ENCODE measurements around the gene RAET1E. TPM values are rescaled to one million over a fixed set of nuclear protein-coding genes. Genes with fewer than 3 reads are reported as not detected.
"Not testable (repeated sequence)": the region's sequence is repeated elsewhere in the genome, so short reads cannot be mapped to it uniquely, and the experiment has no call there.

RAET1E gene
- total RNA-seq, 2 donors from 2014 or later = 0.21 TPM; not detected in 1

- Histone ChIP-seq H3K27ac (no peak overlapping the region), H3K4me1 (no peaks in the 10 kb centered on the region), H3K9ac (ENCODE audit: low read depth in 2 of 2, low read length in 2 of 2) (no peak overlapping the region), H3K27me3 (no peaks in the 10 kb centered on the region), H3K9me3 (no peaks in the 10 kb centered on the region), H3K36me3 (no peaks in the 10 kb centered on the region), H3K4me3 (no peak overlapping the region)
- no peak for TF ChIP-seq CTCF (IDR thresholded peaks at IDR 0.05)
- intact Hi-C loops (cut with DNase I) = no loop called here
- no peak for DNase-seq
Observed at GRCh38 chr6:149909701-149910470, 12.0 kb upstream of the RAET1E start.

DNA sequence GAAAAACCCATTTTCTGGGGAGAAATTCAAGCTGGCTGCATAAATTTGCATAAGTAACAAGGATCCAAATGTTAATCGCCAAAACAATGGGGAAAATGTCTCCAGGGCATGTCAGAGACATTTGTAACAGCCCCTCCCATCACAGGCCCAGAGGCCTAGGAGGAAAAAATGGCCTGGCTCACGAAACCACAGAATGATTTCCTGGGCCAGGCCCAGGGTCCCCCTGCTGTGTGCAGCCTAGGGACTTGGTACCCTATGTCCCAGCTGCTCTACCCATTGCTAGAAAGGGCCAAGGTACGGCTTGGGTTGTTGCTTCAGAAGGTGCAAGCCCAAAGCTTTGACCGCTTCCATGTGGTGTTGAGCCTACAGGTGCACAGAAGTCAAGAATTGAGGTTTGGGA, 10.6 kb upstream of the RAET1E start:
- H3K36me3 ChIP-seq; H3K27me3 ChIP-seq; intact Hi-C loops (cut with DNase I); H3K9me3 ChIP-seq; H3K9ac ChIP-seq (ENCODE audit: low read depth in 2 of 2, low read length in 2 of 2); H3K27ac ChIP-seq; DNase-seq; H3K4me3 ChIP-seq; H3K4me1 ChIP-seq: not testable (repeated sequence)

DNA sequence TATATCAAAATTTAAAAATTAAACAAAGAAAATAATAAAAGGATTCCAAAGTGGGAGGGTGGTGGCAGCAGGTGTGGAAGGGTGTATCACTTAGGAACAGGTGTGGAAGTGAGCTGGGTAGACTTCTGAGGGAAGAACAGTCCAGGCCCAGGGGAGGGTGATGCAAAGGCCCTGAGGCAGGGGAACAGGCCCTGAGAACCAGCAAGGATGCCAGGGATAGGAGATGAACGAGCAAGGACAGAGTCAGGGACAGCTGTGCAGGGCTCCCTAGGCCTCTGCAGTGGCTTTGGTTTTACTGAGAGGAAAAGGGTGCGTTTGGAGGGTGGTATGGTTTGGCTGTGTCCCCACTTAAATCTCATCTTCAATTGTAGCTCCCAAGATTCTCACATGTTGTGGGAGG, 9.4 kb upstream of the RAET1E start:
- intact Hi-C loops (cut with DNase I) = no loop called here
- no peak for TF ChIP-seq CTCF (IDR thresholded peaks at IDR 0.05)
- Histone ChIP-seq H3K4me3 (no peak overlapping the region), H3K4me1 (no peaks in the 10 kb centered on the region), H3K9me3 (no peaks in the 10 kb centered on the region), H3K36me3 (no peaks in the 10 kb centered on the region), H3K9ac (ENCODE audit: low read depth in 2 of 2, low read length in 2 of 2) (no peak overlapping the region), H3K27ac (no peak overlapping the region), H3K27me3 (no peaks in the 10 kb centered on the region)
- no peak for DNase-seq

GRCh38 chr6:149906405-149906804, 8.5 kb upstream of the RAET1E start:
- Histone ChIP-seq H3K27me3 (no peaks in the 10 kb centered on the region), H3K9me3 (no peaks in the 10 kb centered on the region)

DNA sequence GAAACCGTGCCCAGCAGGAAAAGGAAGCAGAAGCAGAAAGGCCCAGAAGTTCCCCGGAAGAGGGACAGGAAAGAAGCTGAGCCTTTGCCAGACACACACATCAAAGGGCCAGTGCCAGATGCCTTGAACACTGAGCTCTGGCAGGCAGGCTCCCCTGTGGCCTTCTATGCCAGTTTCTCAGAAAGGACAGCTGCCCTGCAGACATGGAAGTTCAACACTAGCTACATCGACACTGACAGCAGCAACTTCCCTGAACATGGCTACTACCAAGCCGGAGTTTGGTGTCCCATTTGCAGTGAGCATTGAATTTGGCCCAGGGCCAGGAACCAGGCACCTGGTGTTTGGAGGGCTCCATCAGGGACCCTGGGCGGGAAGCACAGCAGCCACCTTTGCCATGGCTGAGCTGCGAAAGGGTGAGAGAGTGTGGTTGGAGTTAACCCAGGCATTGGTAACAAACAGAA, 8.0 kb upstream of the RAET1E start:
- no peak overlapping the region for H3K9ac ChIP-seq (ENCODE audit: low read depth in 2 of 2, low read length in 2 of 2)
- H3K4me3 ChIP-seq = no peak overlapping the region
- DNase-seq = no peak
- H3K9me3 ChIP-seq = no peaks in the 10 kb centered on the region
- H3K4me1 ChIP-seq = no peaks in the 10 kb centered on the region
- no peaks in the 10 kb centered on the region for H3K36me3 ChIP-seq
- intact Hi-C loops (cut with DNase I) = no loop called here
- H3K27ac ChIP-seq = no peak overlapping the region
- TF ChIP-seq CTCF (IDR thresholded peaks at IDR 0.05) = no peak
- no peaks in the 10 kb centered on the region for H3K27me3 ChIP-seq

More at GRCh38 chr6:149906405-149906804, 8.5 kb upstream of the RAET1E start:
- no peak for TF ChIP-seq CTCF (IDR thresholded peaks at IDR 0.05)
- H3K4me3 ChIP-seq = no peak overlapping the region
- no peaks in the 10 kb centered on the region for H3K36me3 ChIP-seq
- H3K9ac ChIP-seq (ENCODE audit: low read depth in 2 of 2, low read length in 2 of 2) = no peak overlapping the region
- intact Hi-C loops (cut with DNase I) = no loop called here
- no peak overlapping the region for H3K27ac ChIP-seq
- H3K4me1 ChIP-seq = no peaks in the 10 kb centered on the region
- DNase-seq = no peak

DNA sequence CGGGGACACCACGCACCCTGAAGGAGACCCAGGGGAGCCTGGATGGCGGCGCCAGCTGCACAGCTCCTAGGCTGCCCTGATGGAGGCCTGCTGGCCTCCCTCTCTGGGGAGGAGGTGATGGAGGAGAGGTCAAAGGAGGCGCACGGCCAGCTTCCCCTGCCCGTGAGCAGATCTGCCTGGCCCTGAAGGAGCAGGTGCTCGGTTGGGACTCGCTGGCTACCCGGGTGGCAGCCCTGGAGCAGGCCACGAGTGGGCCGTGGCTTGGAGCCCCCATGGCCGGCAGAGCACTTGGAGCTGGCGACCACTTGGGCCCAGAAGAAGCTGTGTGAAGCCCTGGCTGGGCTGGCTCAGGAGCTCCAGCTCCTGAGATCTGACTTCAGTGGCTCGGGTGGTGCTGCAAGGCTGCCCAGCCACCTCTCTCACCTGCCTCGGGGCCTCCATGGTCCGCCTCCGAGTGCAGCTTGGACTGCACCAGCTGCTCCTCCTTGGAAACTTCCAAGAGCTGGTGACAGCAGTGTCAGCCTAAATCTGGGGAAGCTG, 7.5 kb upstream of the RAET1E start:
- TF ChIP-seq CTCF (IDR thresholded peaks at IDR 0.05) = no peak

More for the DNA sequence above, 7.5 kb upstream of the RAET1E start:
- H3K27ac ChIP-seq = no peak overlapping the region
- no peak for DNase-seq
- H3K27me3 ChIP-seq = no peaks in the 10 kb centered on the region
- intact Hi-C loops (cut with DNase I) = no loop called here
- H3K36me3 ChIP-seq = no peaks in the 10 kb centered on the region
- no peaks in the 10 kb centered on the region for H3K4me1 ChIP-seq
- H3K9ac ChIP-seq (ENCODE audit: low read depth in 2 of 2, low read length in 2 of 2) = no peak overlapping the region
- H3K9me3 ChIP-seq = no peaks in the 10 kb centered on the region
- no peak overlapping the region for H3K4me3 ChIP-seq
